ENCODE measurements around the gene GDPGP1. TPM values are rescaled to one million over a fixed set of nuclear protein-coding genes. Genes with fewer than 3 reads are reported as not detected.
A peak's percentile ranks its signal among the peaks of the same experiment; 100 is the strongest.

Gene GDPGP1
- total and polyA plus RNA-seq, 9 of the 15 experiments (the other 6 are each of a cell fraction or from before 2014, with no cell fraction given) = 0.78 to 6.1 (median 2.8) TPM

GRCh38 chr15:90194655-90195054 is 39.4 kb upstream of the GDPGP1 start:
- WGBS (ENCODE audit: insufficient coverage, low coverage, missing lambda C conversion rate) = 49% methylated on average over 2 of the region's 2 CpGs
- H3K27ac ChIP-seq (ENCODE audit: extremely low read depth, low read depth, low read length) = no peak overlapping the region

More at GRCh38 chr15:90194655-90195054, 39.4 kb upstream of the GDPGP1 start:
- H2AFZ ChIP-seq (ENCODE audit: low read depth, low read length) = no peak overlapping the region
- no peak for TF ChIP-seq TFAM (CRISPR knock-in tag; conservative IDR thresholded peaks at IDR 0.05)
- TF ChIP-seq NFE2 (IDR thresholded peaks at IDR 0.05; ENCODE audit: low read depth) = peak; percentile 69
- no peak for TF ChIP-seq PPARD (CRISPR knock-in tag; IDR thresholded peaks at IDR 0.05)
- no peak for TF ChIP-seq RAD51 (IDR thresholded peaks at IDR 0.05; ENCODE audit: borderline replicate concordance, low read depth)
- TF ChIP-seq ZNF316 (IDR thresholded peaks at IDR 0.05) = peak; percentile 91
- peak; percentile 80 for TF ChIP-seq C11orf30 (IDR thresholded peaks at IDR 0.05; ENCODE audit: low read depth)
- TF ChIP-seq MAFG (tag; conservative IDR thresholded peaks at IDR 0.05) = peak; percentile 81
- TF ChIP-seq MAFF (IDR thresholded peaks at IDR 0.05; ENCODE audit: low read length) = peak; percentile 54; the same call in 1 of the 2 replicates
- TF ChIP-seq POLR3G (IDR thresholded peaks at IDR 0.05; ENCODE audit: extremely low read depth, insufficient read length, insufficient replicate concordance) = no peak
- TF ChIP-seq SNAPC5 (CRISPR knock-in tag; IDR thresholded peaks at IDR 0.05) = no peak
- TF ChIP-seq U2AF1 (optimal IDR thresholded peaks at IDR 0.05; ENCODE audit: low read depth, low read length) = no peak
- no peak for TF ChIP-seq GABPA (tag; conservative IDR thresholded peaks at IDR 0.05; ENCODE audit: low read depth)
- H3K4me3 ChIP-seq = no peak overlapping the region
- peaks cover 53% of the 10 kb centered on the region for H3K79me2 ChIP-seq (ENCODE audit: control insufficient read depth, insufficient read depth, low read length)
- no peak overlapping the region for H3K9ac ChIP-seq (ENCODE audit: insufficient read depth in 1 of 2, low read depth in 2 of 2, low read length in 2 of 2)
- no peak overlapping the region for H3K4me2 ChIP-seq (ENCODE audit: insufficient read depth, low read length)
- no peaks in the 10 kb centered on the region for H3K9me3 ChIP-seq (replicated peaks; ENCODE audit: control insufficient read depth, insufficient read depth, low read depth, low read length)
- ChIA-PET POLR2A (interaction anchor here (0.6 to 1.2 kb wide), 2 partner anchors 11 to 23 kb away, joined by 3 to 4 read pairs; no protein-coding TSS in a partner anchor), CTCF (ENCODE audit: low intra/inter-chr PET ratio) (no interaction called here)
- ATAC-seq = no peak
- peaks cover 37 to 38% of the 10 kb centered on the region in 2 experiments for H3K4me1 ChIP-seq (replicated peaks in 1 of 2; ENCODE audit: control insufficient read depth in 2 of 2, insufficient read depth in 2 of 2, low read length in 2 of 2)
- no peaks in the 10 kb centered on the region for H3K9me1 ChIP-seq (ENCODE audit: control insufficient read depth, insufficient read depth, low read length)
- no peak for FAIRE-seq
- no peak for DNase-seq (ENCODE audit: extremely low read depth in 1 of 4, low spot score in 3 of 4)
- intact Hi-C loops (cut with micrococcal nuclease) (no loop called here), in situ Hi-C loops (cut with MboI) (no loop called here)
- no peaks in the 10 kb centered on the region for H3K27me3 ChIP-seq (ENCODE audit: control insufficient read depth in 2 of 2, insufficient read depth in 2 of 2, low read length in 2 of 2)
- H3K36me3 ChIP-seq (ENCODE audit: control insufficient read depth, insufficient read depth, low read length) = peaks cover 41% of the 10 kb centered on the region; the same call in 2 of the 3 replicates
- 0 out of 2 replicates have a peak, but pooled peaks cover 4% of the 10 kb centered on the region for H4K20me1 ChIP-seq (replicated peaks; ENCODE audit: control insufficient read depth, insufficient read depth, low read length)
- BruUV-seq (replicated peaks) = no TSS peak

Data from K562 (cell line).